ENCODE results near the gene BDH1.

GRCh38 chr3:197532388-197532787, 23.4 kb downstream of the BDH1 start:
- TF ChIP-seq CTCF (IDR thresholded peaks at IDR 0.05; ENCODE audit: low read length): no peak
- TF ChIP-seq EZH2 (optimal IDR thresholded peaks at IDR 0.05; ENCODE audit: low read depth, low read length): no peak
- no peak for TF ChIP-seq EZH2phosphoT487 (IDR thresholded peaks at IDR 0.05; ENCODE audit: low read length)

All from MM.1S (cell line).